Activated CD4-positive, CD25-positive, alpha-beta regulatory T cell treated with anti-CD3 and anti-CD28 coated beads, Interleukin-2, amount 50 U/mL, for 16 hours (primary cell): ENCODE results near the gene LMX1A.
A peak's percentile ranks its signal among the peaks of the same experiment; 100 is the strongest.

Experiments
- DNase-seq: peaks from one replicate; pipeline ENCODE4 v3.0.0-alpha.2; 2020; ENCODE audit warnings: low read depth, low spot score

Gene LMX1A

DNA sequence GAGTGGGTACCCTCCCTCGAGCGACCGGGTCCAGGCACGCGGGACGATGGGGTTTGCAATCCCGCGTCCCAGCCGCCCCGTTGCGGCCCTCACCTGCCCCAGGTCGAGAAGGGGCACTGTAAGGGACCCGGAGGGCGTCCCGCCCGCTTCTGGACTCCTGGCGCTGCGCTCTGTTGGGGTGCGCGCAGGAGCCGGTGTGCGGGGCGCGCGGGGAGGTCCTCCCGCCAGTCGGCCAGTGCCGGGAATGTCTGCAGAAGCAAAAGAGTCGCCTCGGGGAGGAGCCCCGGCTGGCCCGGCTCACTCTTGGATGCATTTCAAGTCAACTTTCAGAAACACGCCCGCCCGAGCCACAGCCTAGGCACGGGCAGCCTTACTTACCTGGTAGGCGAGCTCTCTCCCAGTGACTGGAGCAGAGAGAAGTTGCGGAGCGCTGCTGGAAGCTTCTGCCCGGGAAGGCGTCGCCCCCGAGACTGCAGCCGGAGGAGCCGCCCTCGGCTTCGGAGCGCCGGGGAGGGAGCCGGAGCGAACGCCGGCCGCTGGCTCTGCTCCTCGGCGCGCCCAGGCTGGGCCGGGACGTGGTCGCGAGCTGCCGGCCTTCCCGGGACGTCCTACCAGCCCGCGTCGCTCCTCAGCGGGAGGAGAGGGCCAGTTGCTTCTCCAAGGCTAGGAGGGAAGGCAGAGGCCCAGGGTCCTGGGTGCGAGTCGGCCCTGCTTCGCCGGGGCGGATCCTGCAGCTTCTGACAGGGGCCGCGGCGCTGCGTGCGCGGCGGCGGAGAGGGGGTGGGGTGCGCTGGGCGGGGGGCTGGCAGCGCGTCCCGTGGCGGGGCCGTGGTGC lies at the start of gene LMX1A:
Gene LMX1A, minus strand, starts transcription at position 739 of the 835 bp plus-strand sequence. CDS start 1,156 bp downstream, outside the sequence.
- DNase-seq = no peak

DNA sequence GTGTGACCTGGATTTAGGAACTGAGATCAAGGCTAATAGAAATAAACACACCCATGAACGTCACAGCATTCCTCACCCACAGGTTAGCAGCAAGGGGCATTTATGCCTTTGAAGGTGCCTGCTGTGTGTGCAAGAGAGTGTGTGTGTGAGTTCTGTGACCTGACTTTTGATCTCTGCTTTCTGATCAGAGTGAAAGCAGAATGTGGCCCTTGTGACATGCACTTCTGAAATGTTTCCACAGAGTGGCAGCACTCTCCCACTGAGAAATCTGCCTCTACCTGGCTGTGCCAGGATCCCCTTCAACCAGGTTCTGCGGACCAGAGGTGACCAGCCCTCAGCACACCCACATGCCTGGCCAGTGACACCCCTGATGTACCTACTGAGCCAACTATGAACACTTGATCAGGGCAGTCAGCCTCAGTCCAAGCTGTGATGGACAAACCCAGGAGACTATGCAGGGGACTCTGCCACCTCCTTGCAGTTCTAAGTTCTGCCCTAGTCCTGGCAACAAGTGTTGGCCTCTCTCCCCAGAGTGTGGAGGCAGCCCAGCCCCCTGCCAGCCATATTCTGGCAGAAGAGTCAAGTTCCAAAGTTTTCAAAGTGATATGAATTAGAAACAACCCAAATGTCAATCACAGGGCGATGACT lies 47.4 kb upstream of the LMX1A start:
- no peak for DNase-seq

DNA sequence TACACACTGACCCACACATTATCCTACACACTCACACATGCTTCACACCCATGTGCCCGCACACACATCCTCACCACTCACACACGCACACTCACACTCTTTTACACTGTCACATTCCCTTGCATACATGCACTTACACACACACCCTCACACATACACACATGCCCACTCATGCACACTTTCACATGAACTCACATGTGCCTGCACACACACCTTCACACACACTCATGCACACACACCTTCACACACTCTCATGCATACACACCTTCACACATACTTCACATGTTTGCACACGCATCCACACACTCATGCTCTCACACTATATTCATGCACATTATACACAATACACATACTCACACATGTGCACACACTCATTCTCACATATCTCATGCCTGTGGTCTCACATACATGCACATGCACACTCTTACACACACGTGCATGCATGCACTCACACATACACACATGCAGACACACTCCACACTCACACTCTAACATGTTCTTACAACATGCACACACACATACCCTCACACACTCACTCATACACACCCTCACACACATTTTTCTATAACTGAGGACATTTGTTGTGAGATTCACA lies 46.1 kb upstream of the LMX1A start:
- DNase-seq = no peak

DNA sequence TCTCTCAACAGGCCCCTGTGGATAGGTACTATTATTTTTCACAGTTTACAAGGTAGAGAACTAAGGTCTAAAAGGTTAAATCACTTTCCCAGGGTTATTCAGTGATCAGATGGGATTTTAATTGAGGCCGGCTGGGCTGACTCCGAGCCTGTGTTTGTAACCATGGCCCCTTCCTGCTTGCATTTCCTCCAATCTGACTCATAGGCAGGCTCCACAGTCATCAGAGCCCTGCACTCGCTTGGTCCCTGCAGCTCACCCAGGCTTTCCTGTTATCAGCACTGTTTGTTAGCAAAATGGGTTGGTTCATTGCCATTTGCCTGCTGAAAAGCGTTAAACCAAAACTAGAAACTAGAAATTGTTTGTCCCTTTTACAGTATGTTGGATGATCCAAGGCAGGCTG lies 41.4 kb upstream of the LMX1A start:
- no peak for DNase-seq

DNA sequence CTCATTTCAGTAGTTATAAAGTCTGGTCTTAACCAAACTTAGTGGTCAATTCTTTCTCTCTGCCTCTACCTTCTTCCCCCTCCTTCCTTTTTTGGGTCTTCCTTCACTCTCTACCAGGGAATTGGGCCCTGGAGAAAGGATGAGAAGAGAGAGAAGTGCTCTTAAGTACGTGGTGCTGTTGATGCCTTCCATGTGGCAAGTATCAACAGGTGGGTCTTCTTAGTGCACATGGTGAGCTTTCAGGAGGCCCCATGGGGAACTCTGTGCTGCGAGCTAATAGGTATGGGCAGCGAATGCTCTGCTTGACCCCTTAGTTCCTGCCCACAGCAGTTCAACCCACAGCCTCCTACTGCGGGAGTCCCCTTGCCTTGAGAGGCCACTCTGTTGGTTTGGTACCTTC lies 39.4 kb upstream of the LMX1A start:
- no peak for DNase-seq

DNA sequence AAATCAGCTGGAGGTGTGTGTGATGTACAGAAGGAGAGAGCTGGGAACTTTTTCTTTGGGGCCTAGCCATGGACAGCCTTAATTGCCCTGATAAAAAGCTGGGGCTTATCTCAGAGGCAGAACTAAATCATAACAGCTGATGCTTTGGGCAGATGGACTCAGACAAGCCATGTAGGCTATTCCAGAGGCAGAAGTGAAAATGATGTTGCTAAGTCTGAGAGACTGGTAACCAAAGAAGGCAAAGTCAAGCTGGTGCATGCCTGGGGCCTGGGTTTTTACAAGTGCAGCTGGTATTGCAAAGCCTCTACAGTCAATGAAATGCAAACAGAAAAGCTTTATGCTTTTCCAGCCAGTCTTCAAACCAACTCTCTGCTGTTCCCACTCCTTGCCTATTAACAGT lies 39.0 kb upstream of the LMX1A start:
- DNase-seq = no peak

DNA sequence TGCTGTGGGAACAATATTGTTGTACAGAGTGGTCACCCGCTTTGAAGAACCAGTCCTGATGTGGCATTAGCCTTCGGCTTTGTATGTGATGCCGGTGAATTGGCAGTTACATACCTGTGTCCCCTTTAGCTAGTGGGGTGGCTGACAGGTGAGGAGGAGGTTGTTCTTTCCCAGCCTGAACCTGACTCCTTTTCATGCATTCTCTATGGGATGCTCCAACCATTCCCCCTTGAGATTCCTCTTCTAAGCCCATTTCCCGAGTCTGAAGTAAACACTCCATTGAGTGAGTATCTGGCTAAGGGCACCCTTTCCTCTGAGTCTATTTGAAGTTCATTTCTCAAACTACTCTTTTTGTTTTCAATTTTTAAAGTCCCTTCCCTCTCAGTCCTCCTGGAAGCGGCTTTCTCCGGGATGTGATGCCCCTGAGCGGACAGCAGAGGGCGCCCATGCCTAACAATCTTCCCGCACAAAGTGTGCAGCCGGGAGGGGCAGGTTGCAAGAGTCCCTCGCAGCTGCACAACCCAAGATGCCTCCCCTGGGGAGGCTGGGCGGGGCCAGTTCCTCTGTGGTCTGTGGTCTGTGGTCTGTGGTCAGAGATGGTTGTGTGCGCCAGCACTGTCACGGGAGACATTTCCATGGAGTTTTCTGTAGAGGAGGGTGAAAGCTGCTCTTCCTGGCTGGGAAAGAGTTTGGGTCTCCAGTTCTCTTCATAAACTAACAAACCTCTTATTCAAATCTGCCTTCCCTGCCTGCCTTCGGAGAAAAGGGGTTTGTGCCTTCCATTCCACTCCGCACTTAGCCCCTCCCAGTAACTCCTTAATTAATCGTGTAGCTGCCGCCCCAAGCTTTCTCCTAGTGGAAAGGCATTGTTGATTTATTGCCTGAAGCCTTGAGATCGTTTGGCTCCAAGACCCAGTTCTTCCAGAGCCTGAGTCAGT lies 36.4 kb upstream of the LMX1A start:
- DNase-seq = peak; percentile 80

DNA sequence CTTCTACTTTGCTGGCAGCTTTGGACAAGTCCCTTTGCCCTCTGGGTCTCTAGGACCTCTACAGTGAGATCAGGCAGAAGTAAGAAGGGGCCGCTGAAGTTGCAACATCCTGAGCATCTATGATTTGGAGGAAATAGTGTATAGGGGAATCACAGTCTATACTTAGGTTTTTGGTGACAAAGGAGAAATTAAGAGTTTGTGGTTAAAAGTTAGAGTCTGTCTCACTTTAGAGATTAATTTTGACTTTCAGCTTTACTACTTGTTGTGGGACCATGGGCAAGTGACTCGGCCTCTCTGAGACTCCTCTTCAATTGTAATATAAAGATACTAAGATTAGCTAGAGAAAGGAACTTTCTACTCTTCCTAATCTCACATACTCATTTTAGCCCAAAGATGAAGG lies 33.1 kb upstream of the LMX1A start:
- DNase-seq = no peak

DNA sequence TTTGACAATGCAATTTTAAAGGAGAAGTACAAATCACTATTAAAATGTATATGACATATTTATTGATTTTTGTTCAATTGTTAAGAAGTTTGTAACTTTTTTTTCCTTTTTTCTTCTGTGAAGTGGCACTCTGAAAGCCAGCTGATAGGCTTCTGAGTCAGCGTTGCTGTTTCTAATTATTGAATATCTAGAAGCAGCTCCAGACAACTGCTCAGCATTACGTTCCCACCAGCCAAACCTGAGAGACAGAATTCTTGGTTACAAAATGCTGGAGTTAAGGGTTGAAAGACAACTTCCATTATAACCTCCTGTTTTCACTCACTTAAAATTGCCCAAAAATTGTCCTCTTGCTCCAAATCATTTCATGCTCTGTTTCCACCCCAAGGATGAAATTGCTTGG lies 31.4 kb upstream of the LMX1A start:
- no peak for DNase-seq

DNA sequence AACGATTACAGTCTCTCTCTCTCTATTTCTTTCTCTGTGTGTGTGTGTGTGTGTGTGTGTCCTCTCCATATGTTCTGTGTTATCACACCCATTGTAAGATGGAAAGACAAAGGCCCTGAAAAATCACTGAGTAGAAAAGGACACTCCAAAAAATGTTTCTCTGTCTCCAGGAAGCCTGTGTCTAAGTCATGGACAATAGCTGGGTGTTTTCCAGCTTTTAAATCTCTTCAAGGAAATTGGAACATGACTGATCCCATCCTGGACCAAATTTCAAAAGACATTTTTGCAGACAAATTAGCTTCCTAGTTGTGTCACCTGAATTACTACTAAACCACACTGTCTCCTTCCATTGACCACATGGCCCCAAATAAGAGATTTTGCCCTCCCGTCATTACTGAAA lies 31.0 kb upstream of the LMX1A start:
- no peak for DNase-seq

DNA sequence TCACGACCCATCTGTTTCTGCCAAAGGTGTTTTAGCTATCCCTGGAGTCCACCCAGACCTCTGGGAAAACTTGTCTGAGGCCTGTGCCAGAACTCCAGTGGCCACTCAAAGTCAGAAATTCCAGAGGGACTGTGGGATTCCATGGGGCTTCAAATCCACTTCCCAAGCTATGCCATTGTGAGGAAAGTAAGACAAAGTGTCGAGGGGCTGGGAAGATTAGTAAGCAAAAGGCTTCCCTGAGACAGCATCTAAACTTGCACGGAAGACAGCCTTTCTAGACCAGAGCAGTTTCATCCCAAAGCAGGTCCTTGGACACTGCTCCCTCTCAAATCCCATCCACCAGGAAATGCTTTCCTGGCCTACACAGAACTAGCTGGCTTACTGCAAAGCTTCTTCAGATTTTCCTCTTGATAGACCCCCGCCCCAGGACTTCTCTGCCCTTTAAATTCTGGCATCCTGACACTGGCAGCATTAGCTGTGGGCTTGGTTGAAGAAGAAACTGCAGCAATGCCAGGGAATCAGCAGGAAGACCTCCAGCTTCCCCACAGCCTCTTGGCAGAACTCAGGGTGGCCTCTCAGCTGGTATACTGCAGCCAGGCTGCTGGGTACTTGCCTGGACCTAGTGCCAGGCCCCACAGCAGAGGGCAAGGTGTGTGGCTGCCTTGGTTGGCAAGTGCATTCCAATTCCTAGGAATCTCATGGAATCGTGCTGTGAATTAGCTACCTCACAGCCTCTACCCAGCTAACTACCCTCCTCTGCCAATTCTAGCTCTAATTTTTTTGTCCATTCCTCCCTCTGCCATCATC lies 27.3 kb upstream of the LMX1A start:
- no peak for DNase-seq

DNA sequence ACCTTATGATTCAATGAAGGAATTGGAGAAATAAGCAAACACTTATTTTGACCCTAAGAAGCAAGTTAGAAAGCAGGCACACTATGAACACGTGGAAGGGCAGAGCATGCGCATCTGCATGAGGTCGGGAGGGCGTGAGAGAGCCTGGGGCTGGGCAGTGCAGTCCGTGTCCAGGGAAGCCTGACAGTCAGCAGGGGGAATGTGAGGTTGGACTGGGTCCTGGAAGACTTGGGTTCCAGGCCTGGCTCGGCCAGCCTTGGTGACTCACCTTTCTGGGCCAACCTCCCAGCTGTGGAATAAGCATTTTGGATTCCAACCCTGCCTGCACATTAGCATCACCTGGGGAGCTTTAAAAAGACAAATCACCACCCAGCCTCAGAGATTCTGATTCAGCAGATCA lies 26.6 kb upstream of the LMX1A start:
- DNase-seq = no peak

DNA sequence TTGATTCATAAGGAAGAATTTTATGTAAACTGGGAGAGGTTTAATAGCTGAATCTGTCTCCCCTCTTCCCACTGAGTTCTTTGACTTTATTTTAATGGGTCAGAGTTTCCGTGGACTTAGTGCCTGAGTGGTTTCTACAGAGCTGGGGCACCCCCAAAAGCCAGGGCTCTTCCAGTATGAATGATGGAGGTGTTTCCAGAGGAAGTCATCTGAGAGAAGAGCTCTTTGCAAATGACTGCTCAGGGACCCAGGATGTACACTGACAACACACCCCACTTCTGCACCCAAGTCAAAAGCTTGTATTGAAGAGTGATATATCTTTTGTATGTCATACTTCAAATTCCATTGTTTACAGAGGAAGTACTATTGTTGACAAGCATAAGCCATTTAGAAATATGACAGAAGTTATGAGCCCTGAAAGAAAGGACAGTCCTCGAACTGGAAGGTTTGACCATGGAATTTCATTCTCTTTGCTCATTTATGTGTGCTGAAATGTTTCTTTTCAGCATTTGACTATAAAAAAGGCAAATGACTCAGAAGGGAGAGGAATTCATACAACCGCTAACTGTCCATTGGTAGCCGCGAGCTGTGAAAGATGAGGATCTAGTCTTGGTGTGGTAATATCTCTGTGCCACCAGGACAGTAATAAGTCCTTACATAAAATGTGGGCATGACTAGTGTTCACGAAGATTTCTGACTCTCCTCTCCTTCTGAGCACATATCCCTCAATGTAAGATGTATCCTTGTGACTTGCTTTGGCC lies 25.4 kb upstream of the LMX1A start:
- DNase-seq = no peak

DNA sequence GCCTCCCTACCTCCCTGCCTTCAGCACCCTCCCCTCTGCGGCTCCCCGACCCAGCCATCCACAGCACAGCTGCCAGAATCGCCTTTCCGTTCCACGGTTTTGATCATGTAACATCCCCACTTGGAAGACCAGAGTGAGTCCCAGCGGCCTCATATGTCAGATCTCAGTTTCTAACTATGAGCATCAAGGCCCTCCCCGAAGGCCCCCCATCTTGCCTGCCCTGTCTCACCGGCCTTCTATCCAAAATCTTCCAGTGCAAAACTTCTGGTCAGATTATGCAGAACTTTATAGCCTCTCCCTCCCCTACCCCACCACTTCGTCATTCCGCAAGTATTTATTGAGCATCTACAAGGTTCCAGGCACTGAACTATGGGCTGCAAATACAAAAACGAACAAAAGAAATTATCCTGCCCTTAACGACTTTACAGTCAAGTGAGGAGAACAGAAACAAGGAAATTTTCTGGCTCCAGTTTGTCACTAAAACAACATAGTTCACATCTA lies 20.3 kb upstream of the LMX1A start:
- no peak for DNase-seq

DNA sequence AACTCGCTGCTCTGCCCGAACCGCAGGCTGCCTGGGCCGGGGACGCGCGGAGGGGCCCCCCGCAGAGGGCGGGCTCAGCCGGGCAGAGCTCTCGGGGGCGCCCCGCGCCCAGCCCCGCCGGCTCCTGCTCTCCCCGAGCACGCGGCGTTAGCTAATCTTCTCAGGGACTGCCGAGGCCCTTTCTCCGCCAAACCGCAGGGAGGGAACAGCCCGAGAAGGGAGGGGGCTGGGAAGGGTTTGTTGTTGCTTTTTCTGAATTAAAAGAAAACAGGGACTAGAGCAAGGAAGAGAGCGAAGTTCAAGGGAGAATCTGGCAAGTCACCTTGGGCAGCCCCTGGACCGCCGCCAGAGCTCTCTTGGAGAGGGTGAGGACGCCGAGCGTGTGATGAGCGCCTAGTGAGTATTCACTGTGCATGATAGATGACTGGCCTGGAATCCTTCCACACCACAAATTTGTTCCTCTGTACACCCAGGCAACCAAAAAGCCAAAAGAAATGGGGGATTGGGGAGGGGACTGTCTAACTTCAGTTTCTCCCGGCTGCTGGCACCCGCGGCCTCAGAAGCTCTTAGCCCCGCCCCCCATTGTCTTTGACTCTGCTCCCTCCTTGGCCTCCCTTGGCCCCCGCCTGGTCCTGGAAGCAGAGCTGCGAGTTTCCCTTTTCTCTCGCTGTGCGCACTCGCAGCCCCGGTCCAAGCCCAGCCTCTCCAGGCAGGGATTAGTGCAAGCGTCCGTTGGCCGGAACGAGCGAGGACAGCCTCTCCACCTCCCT lies 19.7 kb upstream of the LMX1A start:
- DNase-seq = no peak

DNA sequence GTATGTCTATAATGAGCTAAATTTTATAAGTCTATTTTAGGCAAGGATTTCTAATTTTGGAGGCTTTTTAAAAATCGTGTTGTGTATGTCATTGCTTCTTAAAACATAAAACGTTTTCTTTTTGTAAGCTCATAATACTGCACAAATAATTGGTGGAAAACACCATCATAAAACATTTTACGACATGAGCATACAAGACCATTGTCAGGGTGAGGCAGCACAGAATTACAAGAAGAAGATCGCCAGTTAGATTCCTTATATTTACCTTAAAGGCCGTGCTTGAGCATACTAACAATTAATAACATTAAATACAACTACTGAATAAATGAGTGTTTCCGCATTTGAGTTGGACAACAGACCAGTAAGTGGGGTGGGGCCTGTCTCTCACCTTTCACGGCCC lies 19.1 kb upstream of the LMX1A start:
- DNase-seq = no peak

DNA sequence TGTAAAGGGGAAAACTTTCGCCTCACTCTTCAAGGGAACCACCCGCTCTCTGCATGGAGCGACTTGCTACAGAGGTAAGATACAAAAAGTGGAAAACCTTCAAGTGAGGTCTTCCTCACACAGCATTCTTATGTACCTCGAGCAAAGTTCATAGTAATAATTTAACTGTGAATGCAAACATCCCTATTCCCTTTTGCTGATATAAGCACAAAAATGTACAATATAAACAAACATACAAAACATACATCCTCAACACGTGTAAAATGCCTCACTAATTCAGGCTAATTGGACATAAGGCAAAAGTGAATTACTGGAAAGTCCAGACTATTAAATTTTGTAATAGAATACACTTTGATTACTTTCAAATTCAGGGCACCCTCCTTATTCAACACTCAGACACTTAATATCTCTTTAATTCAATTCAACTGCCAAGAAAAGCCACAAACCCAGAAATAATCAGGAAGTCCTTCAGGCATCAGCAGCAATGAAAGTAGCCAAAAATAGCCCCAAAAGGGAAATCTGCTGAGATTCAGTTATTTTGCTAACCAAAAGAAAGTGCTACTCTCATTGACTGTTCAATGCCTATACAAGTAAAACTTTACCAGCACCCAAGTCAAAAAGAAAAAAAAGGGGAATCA lies 15.2 kb upstream of the LMX1A start:
- no peak for DNase-seq

DNA sequence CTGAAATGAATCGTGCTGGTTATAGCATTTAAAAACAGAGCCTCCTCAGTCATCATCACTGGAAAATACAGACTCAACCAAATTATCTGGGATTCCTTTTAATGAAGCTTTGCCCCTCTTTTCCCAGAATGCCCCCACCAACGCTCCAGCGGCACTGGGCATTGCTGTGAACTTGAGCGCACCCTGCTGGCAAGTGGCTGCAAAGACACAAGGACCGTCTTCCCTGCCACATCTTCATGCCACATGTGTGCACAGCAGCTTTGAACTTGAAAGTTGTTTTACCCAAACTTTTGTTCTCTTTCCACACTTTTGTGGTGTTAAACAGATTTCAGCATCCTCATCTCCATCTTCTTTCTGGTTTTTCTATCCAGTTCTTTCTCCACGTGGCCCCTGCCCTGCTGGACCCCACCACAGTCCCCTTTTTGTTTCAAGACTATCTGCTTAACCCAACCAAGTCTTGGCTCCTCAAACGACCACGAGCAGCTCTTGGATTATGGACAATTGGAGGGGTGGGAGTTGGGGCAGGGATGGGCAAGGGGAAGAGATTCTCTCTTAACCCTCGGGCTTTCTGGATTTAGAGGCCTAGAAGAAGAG lies 12.8 kb upstream of the LMX1A start:
- no peak for DNase-seq
